Urothelium cell line (cell line): Measurements from ENCODE around the gene DSCAML1.

Experiments used
- DNase-seq: peaks from one replicate; pipeline ENCODE4 v3.0.0; 2011; ENCODE audit warnings: low spot score, mixed read lengths
- FAIRE-seq: peaks from 2 replicates; lab custom pipeline; 2011; peaks lifted over from hg19 to GRCh38; lab: Jason Lieb, UNC

Gene DSCAML1

GRCh38 chr11:117511483-117511930 is 285.5 kb downstream of the DSCAML1 start:
- DNase-seq (no peak), FAIRE-seq (no peak)

- no peak for FAIRE-seq
Observed at GRCh38 chr11:117510646-117511045, 286.4 kb downstream of the DSCAML1 start.

GRCh38 chr11:117509543-117509942 is 287.5 kb downstream of the DSCAML1 start:
- FAIRE-seq (no peak), DNase-seq (no peak)

More at GRCh38 chr11:117510646-117511045, 286.4 kb downstream of the DSCAML1 start:
- DNase-seq: no peak

- no peak for FAIRE-seq
- no peak for DNase-seq
Observed at GRCh38 chr11:117506971-117507370, 290.0 kb downstream of the DSCAML1 start.

GRCh38 chr11:117505285-117505970 is 291.6 kb downstream of the DSCAML1 start:
- FAIRE-seq (no peak), DNase-seq (no peak)

DNA sequence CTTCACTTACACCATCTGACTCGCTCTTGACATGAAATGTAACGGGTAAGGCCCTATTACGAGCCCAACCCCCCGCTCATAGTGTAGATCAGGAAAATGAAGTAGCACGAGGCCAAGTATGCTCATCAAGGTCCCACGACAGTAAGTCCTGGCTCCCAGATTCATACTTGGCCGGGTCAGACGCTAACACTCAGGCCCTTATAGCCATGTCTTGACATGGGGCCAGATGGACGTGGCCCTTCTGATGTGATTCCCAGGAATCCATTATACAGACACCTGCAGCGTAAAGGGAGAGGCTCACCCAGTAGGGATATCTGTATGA is 294.3 kb downstream of the DSCAML1 start:
- FAIRE-seq (no peak), DNase-seq (no peak)

- DNase-seq: no peak
Observed at GRCh38 chr11:117502015-117502778, 294.8 kb downstream of the DSCAML1 start.

DNA sequence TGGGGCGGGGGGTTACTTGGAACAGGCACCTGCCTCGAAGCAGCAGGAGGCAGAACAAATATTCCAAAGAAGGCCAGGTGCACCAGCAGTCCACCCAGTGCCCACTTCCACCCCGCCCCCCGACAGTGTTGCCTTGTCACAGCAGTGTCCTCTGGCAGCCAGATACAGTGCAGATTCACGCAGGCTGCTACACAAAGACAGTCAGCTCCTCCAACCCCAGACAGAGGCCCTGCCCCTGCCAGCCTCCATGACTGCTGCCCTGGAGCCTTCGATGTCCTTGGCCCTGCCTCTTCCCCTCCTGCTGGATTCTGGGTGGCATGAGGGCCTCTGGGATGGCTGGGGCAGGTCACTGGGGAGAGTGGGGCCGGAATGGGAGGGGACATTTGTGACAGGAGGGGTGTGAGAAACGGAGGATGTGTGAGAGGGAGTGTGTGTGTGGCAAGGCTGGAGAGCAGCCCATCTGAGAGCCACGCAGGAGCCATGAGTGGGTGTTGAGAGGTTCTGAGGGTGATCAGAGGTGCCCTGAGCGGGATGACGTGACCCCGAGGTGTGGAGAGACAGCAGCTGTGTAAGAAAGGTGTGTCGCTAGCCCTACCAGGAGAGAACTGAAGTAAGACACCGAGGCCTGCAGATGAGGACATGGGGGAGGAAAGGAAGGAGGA is 295.6 kb downstream of the DSCAML1 start:
- no peak for DNase-seq

More at GRCh38 chr11:117502015-117502778, 294.8 kb downstream of the DSCAML1 start:
- FAIRE-seq: no peak

DNA sequence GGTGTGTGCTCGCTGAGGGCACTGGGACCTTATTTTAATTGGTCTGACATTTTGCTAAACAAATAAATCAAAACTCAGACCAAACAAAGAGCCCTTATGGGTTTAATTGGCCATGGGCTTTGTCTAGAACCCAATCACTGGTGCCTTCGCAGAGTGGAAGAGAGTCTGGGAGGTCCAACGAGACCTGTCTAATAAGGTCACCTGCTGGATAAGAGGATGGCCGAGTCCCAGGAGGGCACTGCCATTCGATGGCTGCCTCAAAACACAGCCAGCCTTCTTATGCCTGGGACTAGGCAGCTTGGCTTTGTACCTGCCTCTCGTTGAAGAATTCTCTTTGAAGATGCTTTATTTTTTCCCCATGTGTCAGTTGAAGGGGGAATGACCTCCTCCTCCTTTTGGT is 298.2 kb downstream of the DSCAML1 start:
- no peak for FAIRE-seq
- DNase-seq: no peak

More for the DNA sequence above, 295.6 kb downstream of the DSCAML1 start:
- FAIRE-seq: no peak

DNA sequence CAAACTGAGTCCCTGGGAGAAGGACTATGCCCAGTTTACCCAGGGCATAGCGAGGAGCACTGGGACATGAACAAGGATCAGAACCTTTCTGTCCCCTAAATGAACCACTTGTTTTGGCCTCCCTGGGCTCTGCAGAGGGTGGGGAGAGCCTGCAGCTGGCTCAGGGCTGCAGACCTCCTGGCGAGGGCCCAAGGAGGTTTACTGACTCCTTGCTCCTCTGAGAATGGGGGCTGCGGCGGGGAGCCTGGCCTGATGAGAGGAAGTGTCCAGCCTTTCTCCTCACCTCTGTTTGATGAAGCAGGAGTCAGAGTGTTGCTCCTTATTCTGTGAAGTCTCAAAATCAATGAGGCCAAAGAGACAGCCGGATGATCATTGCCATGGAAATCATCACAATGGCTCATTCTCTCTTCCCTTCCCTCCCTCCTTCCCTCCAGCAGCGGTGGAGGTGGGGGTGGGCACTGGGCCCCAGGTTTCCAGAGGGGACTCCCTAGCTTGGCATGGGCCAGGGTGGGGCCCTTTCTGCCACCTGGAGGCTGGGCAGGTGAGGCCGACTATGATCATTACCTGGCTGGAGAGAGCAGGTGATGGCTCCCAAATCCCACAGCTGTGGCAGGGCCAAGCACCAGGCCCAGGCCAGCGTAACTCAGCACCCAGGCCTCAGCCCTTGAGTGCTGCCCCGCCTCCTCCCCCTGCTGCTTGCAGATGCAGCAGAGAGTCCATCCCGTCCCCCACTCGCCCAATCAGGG is 299.6 kb downstream of the DSCAML1 start:
- FAIRE-seq: no peak
- DNase-seq: no peak

GRCh38 chr11:117495357-117495756 is 301.7 kb downstream of the DSCAML1 start:
- DNase-seq (no peak), FAIRE-seq (no peak)

- FAIRE-seq: no peak
- no peak for DNase-seq
Observed at GRCh38 chr11:117492578-117493251, 304.3 kb downstream of the DSCAML1 start.

GRCh38 chr11:117490911-117491310 is 306.1 kb downstream of the DSCAML1 start:
- DNase-seq: no peak
- no peak for FAIRE-seq

DNA sequence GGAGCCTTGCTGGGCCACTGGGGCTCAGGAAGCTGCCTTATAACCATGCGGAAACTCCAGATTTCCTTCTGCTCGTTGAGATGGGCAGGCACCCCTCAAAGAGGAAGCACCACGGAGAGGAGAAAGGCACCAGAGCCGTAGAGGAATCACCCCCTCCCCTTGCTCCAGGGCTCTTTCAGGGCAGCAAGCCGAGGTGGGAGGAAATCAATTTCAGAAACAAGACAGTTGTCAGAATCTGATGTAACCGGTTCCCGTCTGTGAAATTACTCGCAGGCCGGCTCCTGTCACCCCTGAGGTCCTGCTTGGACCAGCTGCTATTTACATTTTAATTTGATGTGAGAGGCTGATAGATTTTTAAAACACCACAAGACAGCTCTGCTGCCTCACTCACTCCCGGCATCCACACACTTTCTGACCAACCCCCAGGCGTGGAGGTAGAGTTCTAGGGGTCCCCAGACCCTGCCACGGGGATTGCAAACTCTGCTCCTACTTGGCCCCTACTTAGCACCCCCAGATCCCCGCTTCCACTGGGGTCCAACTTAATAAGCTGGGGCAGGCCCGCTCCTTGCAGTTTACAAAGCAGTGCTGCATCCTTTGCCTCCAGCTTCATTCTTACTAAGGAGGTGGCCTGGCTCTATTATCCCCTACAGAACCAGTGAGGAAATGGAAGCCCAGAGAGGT is 306.9 kb downstream of the DSCAML1 start:
- DNase-seq (no peak), FAIRE-seq (no peak)

DNA sequence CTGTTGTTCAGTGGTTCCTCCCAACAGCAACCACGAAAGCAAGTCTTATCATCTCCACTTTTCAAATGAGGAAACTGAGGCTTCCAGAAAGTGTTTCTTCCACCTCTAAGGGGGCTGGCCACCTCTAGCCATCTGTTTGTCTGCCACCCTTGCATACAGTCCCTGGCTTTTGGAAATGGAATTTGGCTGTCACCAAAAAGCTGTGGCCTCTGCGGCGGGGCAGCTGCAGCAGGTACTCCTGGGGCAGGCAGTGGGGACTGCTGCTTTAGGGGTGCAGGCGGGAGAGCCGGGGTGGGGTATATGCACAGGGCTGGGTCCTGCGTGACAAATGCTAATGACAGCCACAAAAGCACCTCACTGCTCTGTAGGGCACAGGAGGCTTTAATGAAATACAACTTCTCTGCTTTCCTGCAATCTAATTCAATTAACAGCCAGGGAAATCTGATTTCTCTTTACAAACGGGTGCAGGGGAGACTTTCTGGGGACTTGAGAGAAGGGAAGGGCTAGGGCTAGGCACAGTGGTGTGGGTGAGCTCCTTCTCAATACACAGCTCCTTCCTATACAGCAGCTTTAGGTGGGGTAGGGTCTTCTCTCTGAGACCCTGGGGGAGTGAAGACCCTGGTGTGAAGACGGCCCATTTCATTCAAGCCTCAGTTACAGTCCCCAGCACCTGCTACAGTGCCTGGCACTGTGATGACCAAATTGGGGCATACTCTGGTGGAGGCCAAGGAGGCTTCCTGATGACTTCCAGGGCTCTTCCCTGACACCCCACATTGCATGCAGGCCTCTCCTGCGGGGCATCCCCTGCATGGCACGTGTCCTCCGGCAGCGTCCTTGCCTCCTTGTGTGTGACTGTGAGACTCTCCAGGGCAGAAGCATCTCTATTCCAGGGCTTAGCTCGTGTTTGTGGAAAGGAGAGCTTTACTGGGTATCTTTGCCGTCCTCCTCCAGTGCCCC is 307.7 kb downstream of the DSCAML1 start:
- FAIRE-seq (no peak), DNase-seq (no peak)

GRCh38 chr11:117486059-117486458 is 311.0 kb downstream of the DSCAML1 start:
- FAIRE-seq (no peak), DNase-seq (no peak)

DNA sequence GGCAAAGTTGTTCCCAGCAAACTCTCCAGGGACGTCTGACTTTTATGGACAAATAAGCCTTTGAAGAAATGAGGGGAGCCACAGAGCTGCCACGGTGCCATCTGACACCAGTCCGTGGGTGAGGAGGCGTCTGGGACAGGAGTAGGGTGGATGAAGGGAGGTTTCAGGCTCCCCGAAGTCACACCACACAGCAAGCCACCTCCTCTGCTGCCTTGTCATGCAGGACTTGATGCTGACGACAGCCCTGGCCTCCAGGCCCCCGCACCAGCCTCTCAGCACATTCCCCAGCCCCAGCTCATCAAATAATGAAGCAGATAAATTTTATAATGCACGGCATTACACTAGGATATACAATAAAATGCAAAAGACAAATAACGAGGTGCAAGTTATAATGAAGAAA is 312.9 kb downstream of the DSCAML1 start:
- DNase-seq (no peak), FAIRE-seq (no peak)

- no peak for FAIRE-seq
- DNase-seq: no peak
Observed at GRCh38 chr11:117483372-117483771, 313.6 kb downstream of the DSCAML1 start.

- no peak for DNase-seq
- no peak for FAIRE-seq
Observed at GRCh38 chr11:117482881-117483280, 314.1 kb downstream of the DSCAML1 start.
